Middle frontal gyrus (tissue), 1 donor: ENCODE data around the gene CPT1C.

ENCODE experiments used
- DNase-seq: peaks from one replicate; pipeline ENCODE4 v3.0.0-alpha.2; 2015; ENCODE audit warnings: low spot score; ENCODE audit errors: extremely low spot score

Gene CPT1C

DNA sequence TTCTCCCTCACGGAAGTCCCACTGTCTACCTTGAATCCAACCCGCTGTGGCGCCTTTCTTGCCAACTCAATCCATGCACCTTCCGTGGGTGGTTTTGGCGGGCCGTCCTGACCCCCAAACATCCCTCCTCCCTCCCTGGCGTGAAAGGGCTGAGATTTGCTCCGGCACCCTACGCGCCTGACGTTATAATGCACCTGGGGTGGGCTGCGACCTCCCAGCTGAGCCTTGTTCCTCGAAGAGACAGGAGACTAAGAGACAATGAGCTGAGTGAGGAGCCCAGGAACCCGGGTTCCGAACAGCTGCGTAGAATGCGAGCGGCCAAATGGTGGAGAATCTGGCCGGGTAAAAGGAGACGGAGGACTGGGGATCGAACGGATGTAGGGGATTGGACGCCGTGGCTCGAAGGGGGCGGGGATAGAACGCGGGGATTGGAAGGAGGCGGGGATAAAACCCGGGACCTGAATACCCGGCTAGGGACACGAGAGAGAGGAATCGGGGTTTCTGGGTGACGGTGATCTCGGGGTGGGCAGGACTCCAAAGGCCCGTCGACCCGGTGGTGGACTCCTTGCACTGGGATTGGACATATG is at the start of gene CPT1C:
Gene CPT1C (plus strand): TSS at position 461 of the 587 bp plus-strand sequence. CDS start 1,137 bp downstream, outside the sequence.
- DNase-seq = peak; percentile 85

DNA sequence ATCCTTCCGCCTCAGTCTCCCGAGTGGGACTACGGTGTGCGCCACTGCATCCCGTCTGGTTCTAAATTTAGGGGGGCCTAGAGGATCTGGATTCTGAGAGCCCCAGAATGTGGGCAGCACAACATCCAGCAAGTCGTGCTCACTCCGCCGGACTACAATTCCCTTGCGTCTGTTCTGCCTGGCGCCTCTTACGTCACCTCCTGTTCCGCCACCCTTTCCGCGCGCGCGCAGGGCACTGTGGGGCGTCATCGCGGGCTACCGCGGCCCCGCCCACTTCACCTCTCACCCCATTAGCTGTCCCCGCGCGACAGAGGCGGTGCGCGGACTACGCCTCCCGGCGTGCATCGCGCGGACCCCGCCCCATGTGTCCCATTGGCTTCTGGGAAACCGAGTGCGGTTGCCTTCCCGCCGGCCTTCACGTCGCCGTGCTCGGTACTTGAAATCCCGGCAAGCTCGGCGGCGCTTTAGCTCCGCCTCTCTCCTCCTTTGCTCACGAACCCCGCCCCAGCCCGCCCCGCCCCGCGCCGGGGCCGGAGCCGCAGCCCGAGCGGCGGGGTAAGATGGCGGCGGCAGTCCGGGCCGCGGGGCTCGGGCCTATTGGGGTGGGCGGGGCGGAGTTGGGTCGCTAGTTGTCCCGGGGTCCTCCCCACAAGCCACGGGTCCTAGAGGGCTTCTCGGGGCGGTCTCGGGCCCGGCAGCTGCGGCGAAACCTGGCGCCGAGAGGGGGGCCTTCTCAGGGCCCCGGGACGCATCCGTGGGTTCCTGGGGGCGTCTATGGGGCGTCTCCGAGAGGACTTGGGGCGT is 49.0 kb upstream of the CPT1C start, which contains the start of gene SCAF1:
Gene SCAF1 (plus strand): TSS at position 522 of the 804 bp plus-strand sequence. CDS start 2,818 bp downstream, outside the sequence.
- peak; percentile 97 for DNase-seq

DNA sequence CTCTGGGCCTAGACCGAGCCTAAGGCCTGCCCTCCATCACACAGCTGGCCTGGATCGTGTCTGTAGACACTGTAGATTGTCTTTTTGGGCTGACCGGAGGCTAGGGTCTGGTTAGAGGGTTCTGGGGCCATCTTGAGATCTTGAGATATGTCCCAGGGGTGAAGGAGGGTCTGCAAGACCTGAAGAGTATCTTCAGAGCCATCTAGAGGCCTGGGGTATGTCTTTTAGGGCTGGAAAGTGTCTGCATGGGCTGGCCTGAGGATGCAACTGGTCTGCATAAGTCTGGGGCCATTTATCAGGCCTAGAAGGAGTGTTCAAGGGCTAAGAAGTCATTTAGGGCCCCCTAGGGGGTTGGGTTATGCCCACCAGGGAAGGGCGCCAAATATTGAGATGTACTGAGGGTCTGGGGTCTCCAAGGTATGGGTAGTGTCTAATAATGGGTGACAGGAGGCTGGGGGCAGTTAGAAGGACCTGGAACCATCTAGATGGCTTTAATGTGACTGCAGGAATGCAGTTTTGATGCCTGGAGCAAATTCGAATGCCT is 48.4 kb upstream of the CPT1C start:
- no peak for DNase-seq

DNA sequence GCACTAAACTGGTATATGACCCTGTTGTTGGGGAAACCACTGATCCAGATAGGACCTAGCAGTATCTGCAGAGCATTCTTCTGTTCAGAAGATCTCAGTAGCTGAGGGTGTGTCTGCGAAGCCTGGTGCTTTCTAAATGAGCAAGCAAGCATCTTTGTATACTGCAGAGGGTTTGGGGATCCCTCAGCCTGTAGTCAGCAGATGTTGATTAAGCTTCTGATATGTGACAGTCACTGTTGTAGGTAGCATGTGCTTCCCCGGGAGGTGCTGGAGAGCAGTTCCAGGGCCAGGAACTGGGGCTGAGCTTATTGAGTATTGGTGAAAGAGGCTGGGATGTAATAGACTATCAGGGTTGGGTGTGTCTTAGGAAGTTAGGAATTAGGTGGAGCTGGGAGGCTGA is 47.5 kb upstream of the CPT1C start:
- DNase-seq = no peak

DNA sequence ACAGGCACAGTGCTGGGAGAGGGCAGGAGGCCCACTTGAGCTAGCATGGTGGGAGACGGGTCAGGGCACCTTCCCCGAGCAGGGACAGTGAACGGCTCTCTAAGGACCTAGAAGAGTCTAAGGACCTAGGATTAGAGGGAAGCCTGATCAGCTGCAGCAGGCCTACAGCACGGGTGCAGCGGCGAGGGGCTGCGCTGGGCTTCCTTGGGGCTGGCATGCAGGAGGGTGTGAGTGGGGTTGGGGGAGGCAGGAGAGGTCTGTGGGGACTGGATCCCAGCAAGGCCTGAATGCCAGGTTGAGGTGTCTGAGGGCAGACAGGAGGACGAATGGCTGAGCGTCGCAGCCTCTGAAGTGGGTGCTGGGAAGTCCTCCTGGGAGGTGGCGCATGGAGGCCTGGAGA is 45.3 kb upstream of the CPT1C start:
- no peak for DNase-seq

DNA sequence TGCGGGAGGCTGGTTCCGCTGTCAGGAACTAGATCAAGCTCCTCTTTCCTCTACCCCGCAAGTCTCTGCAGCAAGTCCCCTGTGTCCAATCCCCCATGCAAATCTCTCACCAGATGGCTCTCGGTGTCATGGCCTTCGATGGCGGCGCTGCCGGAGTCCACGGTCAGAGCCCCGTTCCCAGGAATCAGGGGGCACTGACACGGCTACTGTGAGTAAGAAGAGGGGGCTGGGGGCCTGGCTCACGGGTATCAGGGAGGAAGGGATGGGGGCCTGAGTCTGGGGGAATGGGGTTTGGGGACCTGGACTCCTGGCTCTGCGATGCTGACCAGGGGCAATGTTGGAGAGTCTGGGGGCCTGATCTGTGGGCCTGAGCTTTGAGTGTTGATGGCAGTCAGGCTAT is 44.9 kb upstream of the CPT1C start:
- no peak for DNase-seq

DNA sequence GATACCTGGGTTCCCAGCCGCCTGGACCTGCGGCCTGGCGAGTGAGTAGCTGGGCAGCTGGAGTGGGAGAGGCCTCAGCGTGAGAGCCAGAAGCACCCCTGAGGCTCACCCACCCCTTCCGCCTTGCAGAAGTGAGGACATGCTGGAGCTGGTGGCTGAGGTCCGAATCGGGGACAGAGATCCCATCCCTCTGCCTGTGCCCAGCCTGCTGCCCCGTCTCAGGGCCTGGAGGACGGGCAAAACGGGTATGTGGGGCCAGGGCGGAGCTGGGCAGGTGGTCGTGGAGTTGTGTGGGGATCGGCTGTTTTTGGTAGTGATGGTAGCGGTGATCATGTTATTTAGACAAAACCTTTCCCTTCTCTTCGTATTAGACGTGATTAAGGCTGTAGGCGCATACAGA is 44.3 kb upstream of the CPT1C start:
- no peak for DNase-seq

DNA sequence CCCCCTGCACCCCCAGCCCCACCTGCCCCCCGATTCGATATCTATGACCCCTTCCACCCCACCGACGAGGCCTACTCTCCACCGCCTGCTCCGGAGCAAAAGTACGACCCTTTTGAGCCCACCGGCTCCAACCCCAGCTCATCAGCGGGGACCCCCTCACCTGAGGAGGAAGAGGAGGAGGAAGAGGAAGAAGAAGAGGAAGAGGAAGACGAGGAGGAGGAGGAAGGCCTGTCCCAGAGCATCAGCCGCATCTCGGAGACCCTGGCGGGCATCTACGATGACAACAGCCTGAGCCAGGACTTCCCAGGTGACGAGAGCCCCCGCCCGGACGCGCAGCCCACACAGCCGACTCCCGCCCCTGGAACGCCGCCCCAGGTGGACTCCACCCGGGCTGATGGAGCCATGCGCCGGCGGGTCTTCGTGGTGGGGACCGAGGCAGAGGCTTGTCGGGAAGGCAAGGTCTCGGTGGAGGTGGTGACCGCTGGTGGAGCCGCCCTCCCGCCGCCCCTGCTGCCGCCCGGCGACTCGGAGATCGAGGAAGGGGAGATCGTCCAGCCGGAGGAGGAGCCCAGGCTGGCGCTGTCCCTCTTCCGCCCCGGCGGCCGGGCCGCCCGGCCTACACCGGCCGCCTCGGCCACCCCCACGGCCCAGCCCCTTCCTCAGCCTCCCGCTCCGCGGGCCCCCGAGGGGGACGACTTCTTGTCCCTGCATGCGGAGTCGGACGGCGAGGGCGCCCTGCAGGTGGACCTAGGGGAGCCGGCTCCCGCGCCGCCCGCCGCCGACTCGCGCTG is 39.7 kb upstream of the CPT1C start:
- DNase-seq = no peak

DNA sequence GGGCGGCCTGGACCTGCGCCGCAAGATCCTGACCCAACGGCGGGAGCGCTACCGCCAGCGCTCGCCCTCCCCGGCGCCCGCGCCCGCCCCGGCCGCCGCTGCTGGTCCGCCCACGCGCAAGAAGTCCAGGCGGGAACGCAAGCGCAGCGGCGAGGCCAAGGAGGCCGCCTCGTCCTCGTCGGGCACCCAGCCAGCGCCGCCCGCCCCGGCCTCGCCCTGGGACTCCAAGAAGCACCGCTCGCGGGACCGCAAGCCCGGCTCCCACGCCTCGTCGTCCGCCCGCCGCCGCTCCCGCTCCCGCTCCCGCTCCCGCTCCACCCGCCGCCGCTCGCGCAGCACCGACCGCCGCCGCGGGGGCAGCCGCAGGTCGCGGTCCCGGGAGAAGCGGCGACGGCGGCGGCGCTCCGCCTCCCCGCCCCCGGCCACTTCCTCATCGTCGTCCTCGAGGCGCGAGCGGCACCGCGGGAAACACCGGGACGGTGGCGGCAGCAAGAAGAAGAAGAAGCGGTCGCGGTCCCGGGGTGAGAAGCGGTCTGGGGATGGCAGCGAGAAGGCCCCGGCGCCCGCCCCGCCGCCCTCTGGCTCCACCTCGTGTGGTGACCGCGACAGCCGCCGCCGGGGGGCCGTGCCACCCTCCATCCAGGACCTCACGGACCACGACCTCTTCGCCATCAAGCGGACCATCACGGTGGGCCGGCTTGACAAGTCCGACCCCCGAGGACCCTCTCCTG is 38.9 kb upstream of the CPT1C start:
- DNase-seq = no peak

DNA sequence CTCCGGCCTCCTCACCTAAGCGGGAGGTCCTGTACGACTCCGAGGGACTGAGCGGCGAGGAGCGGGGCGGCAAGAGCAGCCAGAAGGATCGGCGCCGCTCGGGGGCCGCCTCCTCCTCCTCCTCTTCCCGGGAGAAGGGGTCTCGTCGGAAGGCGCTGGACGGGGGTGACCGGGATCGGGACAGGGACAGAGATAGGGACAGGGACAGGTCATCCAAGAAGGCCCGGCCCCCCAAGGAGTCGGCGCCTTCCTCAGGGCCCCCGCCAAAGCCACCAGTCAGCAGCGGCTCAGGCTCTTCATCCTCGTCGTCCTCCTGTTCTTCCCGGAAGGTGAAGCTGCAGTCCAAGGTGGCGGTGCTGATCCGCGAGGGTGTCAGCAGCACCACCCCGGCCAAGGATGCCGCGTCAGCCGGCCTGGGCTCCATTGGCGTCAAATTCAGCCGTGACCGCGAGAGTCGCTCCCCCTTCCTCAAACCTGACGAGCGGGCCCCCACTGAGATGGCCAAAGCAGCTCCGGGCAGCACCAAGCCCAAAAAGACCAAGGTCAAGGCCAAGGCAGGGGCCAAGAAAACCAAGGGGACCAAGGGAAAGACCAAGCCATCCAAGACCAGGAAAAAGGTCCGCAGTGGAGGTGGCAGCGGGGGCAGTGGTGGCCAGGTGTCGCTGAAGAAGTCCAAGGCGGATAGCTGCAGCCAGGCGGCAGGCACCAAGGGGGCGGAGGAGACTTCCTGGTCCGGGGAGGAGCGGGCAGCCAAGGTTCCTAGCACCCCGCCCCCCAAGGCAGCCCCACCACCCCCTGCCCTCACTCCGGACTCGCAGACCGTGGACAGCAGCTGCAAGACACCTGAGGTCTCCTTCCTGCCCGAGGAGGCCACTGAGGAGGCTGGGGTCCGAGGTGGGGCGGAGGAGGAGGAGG is 38.1 kb upstream of the CPT1C start:
- DNase-seq = no peak

DNA sequence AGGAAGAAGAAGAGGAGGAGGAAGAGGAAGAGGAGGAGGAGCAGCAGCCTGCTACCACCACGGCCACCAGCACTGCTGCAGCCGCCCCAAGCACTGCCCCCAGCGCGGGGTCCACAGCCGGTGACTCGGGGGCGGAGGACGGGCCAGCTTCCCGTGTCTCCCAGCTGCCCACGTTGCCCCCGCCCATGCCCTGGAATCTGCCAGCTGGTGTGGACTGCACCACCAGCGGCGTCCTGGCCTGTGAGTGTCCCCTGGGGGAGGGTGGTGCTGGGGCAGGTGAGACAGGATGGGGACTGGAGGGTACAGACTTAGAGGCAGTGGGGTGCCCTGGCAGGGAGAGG is 37.5 kb upstream of the CPT1C start:
- no peak for DNase-seq

DNA sequence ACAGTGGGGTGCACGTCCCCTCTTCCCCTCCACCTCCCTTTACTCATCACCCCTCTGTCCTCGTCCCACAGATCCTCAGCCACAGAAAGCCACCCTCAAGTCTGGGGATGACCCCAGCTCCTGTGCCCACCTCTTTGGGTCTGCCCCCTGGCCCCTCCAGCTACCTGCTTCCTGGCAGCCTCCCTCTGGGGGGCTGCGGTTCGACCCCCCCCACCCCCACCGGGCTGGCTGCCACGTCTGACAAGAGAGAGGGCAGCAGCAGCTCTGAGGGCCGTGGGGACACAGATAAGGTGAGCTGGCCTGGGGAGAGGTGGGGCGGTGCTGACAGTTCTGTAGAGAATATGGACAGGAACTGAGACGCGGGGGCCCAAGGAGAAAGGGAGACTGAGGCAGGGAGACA is 36.3 kb upstream of the CPT1C start:
- no peak for DNase-seq

DNA sequence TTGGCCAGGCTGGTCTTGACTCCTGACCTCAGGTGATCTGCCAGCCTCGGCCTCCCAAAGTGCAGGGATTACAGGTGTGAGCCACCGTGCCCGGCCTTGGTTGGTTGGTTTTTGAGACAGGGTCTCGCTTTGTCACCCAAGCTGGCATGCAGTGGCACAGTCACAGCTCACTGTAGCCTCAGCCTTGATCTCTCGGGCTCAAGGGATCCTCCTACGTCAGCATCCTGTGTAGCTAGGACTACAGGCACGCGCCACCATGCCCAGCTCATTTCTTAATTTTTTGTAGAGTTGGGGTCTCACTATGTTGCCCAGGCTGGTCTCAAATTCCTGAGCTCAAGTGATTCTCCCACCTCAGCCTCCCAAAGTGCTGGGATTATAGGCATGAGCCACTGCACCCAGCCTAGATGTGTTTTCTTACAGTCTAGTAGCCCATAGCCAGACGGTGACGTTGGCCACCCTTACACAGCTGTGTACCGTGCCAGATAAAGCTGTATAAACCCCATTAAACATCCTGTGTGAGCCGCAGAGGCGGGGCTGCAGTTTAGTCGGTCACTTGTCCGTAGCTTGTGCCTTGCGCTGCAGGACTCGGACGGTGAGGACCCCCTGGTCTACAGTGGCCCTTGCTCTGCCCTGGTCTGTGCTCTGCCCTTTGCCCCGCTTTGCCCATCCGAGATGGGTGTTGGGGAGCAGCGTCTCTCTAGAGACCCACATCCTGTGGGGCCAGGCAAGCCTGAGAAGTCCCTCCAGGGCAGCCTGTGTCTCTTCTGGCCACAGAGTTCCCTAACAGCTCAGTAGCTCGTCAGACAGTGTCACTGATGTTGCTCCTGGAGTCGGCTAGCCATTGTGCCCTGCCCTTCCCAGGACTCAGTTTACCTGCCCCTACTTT is 35.1 kb upstream of the CPT1C start:
- no peak for DNase-seq

DNA sequence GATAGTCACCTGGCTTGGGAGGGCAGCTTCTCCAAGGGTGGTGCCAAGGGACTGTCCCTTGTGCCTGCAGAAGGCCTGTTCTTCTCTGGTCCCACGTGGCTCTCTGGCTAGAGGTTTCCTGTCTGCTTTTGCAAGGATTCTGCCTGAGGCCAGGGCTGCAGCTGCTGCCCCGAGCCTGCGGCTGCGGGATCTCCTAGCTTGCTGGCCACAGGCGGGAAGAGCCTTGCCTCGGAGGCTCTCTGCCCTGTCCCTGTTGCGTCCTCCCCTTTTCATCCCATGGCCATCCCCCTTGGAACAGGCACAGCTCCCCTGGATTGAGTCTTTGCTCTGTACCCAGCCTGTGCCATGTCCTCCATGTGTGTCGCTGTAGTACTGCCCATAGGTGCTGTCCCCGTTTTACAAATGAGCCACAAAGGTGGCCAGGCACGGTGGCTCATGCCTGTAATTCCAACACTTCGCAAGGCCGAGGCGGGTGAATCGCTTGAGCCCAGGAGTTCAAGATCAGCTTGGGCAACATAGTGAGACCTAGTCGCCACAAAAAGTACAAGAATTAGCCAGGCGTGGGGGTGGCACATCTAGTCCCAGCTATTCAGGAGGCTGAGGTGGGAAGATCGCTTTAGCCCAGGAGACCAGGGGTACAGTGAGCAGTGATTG is 34.3 kb upstream of the CPT1C start:
- DNase-seq = no peak

DNA sequence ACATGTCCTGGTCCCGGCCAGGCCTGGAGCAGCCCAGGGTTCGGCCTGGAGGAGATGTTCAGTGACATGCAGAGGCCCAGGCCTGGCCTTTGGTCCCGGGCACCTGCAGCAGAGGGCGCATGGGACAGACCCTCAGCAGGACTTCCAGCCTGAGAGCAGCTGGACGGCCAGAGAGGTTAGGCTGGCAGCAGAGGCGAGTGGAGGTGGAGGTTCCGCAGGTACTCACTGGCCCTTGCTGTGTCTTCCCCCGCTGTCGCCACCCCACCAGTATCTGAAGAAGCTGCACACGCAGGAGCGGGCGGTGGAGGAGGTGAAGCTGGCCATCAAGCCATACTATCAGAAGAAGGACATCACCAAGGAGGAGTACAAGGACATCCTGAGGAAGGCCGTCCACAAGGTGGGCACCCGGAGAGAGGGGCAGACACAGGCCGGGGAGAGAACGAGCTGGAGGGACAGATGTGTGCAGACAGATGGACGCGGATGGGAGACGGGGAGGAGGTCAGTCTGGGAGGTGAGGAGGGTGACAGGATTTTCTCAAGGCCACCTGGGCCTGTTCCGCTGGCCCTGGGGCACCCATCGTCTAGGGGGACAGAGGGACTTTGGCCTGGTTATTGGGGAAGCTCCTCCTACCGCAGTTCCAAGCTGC is 33.3 kb upstream of the CPT1C start:
- DNase-seq = no peak

DNA sequence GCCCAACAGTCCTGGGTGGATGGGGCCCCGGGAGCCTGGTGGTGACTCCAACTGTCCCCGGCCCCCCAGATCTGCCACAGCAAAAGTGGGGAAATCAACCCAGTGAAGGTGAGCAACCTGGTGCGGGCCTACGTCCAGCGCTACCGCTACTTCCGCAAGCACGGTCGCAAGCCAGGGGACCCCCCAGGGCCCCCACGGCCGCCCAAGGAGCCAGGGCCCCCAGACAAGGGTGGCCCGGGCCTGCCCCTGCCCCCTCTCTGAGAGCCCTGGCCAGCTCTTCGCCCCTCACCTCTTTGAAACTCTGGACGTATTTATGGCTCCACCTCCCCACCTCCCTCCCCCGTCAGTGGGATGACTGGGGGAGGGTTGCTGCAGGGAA is 32.8 kb upstream of the CPT1C start:
- no peak for DNase-seq

DNA sequence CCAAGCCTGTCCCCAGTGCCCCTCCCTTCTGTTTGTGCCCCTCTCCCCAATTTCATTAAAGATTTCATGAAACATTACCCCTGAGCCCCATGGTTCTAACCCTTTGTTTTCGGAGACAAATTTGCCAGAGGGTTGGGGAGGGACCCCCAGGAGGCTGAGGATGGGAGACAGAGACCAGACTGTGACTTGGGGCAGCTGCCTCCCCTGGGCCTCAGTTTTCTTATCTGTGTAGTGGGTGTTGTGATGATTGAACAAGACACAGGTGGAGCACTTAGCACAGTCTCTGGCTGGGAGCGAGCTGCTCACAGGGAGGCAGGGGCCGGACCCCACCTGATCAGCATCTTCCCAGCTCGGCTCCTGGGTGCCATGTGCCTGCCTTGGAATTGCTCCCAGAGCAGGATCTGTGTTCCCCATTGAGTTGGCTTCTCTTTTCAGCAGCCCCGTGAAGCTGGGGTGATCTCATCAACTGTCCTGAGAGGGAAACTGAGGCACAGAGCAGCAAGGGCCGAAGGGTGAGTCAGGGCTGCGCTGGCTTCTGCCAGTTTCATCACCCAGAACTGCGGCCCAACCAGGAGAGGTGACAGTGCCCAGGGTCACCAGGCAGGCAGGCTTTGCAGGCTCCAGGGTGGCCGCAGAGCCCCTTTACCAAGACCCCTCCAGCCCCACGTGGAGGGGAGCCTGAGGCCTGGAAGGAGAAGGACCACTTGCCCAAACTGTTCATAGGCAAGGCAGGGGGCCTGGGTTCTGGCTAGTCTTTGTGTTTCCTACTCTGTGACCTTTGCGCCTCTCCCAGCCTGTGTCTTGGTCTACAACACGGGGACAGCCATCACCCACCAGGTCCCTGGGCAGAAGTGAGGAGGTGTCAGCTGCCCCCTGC is 32.1 kb upstream of the CPT1C start:
- no peak for DNase-seq
